ENCODE results near the gene UBXN11.

GRCh38 chr1:26291433-26291832 lies 15.0 kb downstream of the UBXN11 start:
- no peak for TF ChIP-seq MXI1 (IDR thresholded peaks at IDR 0.05; ENCODE audit: low read depth, low read length)
- TF ChIP-seq, protein P1, sequence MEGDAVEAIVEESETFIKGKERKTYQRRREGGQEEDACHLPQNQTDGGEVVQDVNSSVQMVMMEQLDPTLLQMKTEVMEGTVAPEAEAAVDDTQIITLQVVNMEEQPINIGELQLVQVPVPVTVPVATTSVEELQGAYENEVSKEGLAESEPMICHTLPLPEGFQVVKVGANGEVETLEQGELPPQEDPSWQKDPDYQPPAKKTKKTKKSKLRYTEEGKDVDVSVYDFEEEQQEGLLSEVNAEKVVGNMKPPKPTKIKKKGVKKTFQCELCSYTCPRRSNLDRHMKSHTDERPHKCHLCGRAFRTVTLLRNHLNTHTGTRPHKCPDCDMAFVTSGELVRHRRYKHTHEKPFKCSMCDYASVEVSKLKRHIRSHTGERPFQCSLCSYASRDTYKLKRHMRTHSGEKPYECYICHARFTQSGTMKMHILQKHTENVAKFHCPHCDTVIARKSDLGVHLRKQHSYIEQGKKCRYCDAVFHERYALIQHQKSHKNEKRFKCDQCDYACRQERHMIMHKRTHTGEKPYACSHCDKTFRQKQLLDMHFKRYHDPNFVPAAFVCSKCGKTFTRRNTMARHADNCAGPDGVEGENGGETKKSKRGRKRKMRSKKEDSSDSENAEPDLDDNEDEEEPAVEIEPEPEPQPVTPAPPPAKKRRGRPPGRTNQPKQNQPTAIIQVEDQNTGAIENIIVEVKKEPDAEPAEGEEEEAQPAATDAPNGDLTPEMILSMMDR (IDR thresholded peaks at IDR 0.05), result no peak
